GM12878 (cell line): Measurements from ENCODE around the gene LIMCH1. TPM values are rescaled to one million over a fixed set of nuclear protein-coding genes. Genes with fewer than 3 reads are reported as not detected.

ENCODE experiments used
- ATAC-seq: fragments of 200-7000 bp; cut with Tn5 transposase; 3 replicates; pipeline ENCODE4 v1.9.1; 2020; ENCODE audit warnings: mild to moderate bottlenecking, moderate library complexity
- BruUV-seq: library from RNA; stranded (reverse); fragments of 400-500 nt; replicated peaks from 2 replicates; lab custom pipeline; 2021; lab: Mats Ljungman, UMichigan
- CTCF ChIA-PET: fragments of 300-600 bp; sonication (Branson Sonifier 250); formaldehyde crosslinking; extraction: SDS; loops from one replicate; lab custom pipeline; 2021; ENCODE audit warnings: inconsistent platforms; lab: Yijun Ruan, JAX
- POLR2A ChIA-PET: fragments of 350-600 bp; formaldehyde crosslinking; extraction: SDS; loops from one replicate; lab custom pipeline; 2021; ENCODE audit warnings: inconsistent platforms; lab: Charles Lee
- RAD21 ChIA-PET: fragments of 300-600 bp; sonication (Branson Sonifier 250); formaldehyde crosslinking; loops from one replicate; lab custom pipeline; 2023; ENCODE audit warnings: antibody characterized with exemption; ENCODE audit not compliant: unreplicated experiment; lab: Charles Lee
- SMC1A ChIA-PET: fragments of 300-600 bp; sonication (Branson Sonifier 250); formaldehyde crosslinking; loops from one replicate; lab custom pipeline; 2023; ENCODE audit not compliant: unreplicated experiment, uncharacterized antibody; lab: Charles Lee
- DNase-seq: peaks from one replicate; pipeline ENCODE4 v3.0.0-alpha.2; 2011; ENCODE audit warnings: low read depth, low spot score
- FAIRE-seq: peaks from 3 replicates; lab custom pipeline; 2011; peaks lifted over from hg19 to GRCh38; lab: Jason Lieb, UNC
- H2AFZ ChIP-seq: 2 replicates; pipeline ENCODE4 v1.6.0; 2011; ENCODE audit warnings: low read depth, low read length, control low read depth; ENCODE audit not compliant: control insufficient read depth
- H3K27ac ChIP-seq: 2 replicates; pipeline ENCODE4 v1.5.1; 2011; ENCODE audit warnings: control low read depth; ENCODE audit not compliant: control insufficient read depth, insufficient read depth
- H3K27me3 ChIP-seq, 2 experiments: replicated peaks in 1 of 2; 2 replicates each; pipeline versions ENCODE4 v1.6.0 to v1.6.1; 2011; ENCODE audit warnings: low read length in 1 of 2; ENCODE audit not compliant: control insufficient read depth in 2 of 2, insufficient read depth in 2 of 2
- H3K36me3 ChIP-seq, 2 experiments: 2 replicates each; pipeline ENCODE4 v1.5.1; 2011; ENCODE audit warnings: low read length in 1 of 2; ENCODE audit not compliant: control insufficient read depth in 2 of 2, insufficient read depth in 2 of 2
- H3K4me1 ChIP-seq: 2 replicates; pipeline ENCODE4 v1.6.1; 2011; ENCODE audit warnings: mild to moderate bottlenecking, low read length, moderate library complexity, mixed read lengths; ENCODE audit not compliant: control insufficient read depth, insufficient read depth
- H3K4me2 ChIP-seq: 2 replicates; pipeline ENCODE4 v1.6.0; 2011; ENCODE audit warnings: control low read depth; ENCODE audit not compliant: control insufficient read depth, insufficient read depth
- H3K4me3 ChIP-seq: fragments of 200-600 bp; sonication (generic); 2 replicates; pipeline ENCODE4 v1.5.1; 2016
- H3K79me2 ChIP-seq: 2 replicates; pipeline ENCODE4 v1.6.0; 2011; ENCODE audit warnings: low read length; ENCODE audit not compliant: control insufficient read depth, insufficient read depth
- H3K9ac ChIP-seq: 2 replicates; pipeline ENCODE4 v1.8.0; 2011; ENCODE audit warnings: low read length, control low read depth, mixed read lengths; ENCODE audit not compliant: control insufficient read depth, insufficient read depth
- H3K9me3 ChIP-seq: replicated peaks from 3 replicates; pipeline ENCODE4 v1.5.1; 2011; ENCODE audit warnings: mild to moderate bottlenecking, low read length; ENCODE audit not compliant: control insufficient read depth, insufficient read depth
- H4K20me1 ChIP-seq: 2 replicates; pipeline ENCODE4 v1.6.0; 2011; ENCODE audit not compliant: control insufficient read depth, insufficient read depth
- CREB1 ChIP-seq: IDR thresholded peaks from 2 replicates; pipeline ENCODE4 v1.6.1; 2012; ENCODE audit warnings: low read depth, mild to moderate bottlenecking, inconsistent platforms
- E2F8 ChIP-seq: fragments of 450-650 bp; IDR thresholded peaks from 2 replicates; pipeline ENCODE4 v1.6.1; 2018; ENCODE audit warnings: mild to moderate bottlenecking, low read depth, moderate library complexity; ENCODE audit not compliant: partially characterized antibody
- RAD51 ChIP-seq: fragments of 450-650 bp; IDR thresholded peaks from 2 replicates; pipeline ENCODE4 v1.6.1; 2016; ENCODE audit warnings: moderate library complexity, mild to moderate bottlenecking, inconsistent platforms
- SMC3 ChIP-seq: IDR thresholded peaks from 2 replicates; pipeline ENCODE4 v1.6.1; 2011; ENCODE audit warnings: low read length, improper control_type of control experiment, borderline replicate concordance
- WGBS: methylation state at CpG from one replicate; pipeline ENCODE4 v1.1.6; 2016; ENCODE audit warnings: low lambda C conversion rate; ENCODE audit not compliant: insufficient replicate concordance, insufficient coverage; ENCODE audit errors: missing lambda C conversion rate; 5-methylcytosine and 5-hydroxymethylcytosine counted together
- in situ Hi-C: fragments of 300-500 bp; cut with MboI; formaldehyde crosslinking; loops from 9 replicates; pipeline ENCODE4 v1.14.3; 2018; ENCODE audit warnings: mixed read lengths
- intact Hi-C: fragments of 100-400 bp; cut with micrococcal nuclease; formaldehyde crosslinking; loops from one replicate; pipeline ENCODE4 v1.14.2; 2022; ENCODE audit not compliant: unreplicated experiment
- polyA plus RNA-seq, 11 experiments: library from polyadenylated mRNA; depleted of rRNA in 4 of 11; unstranded in 6 of 11; stranded (reverse) in 5 of 11; fragments of >200 nt; fragmentation: Nextera tagmentation in 4 of 11; fragmentation: Illumina TruSeq in 1 of 11; extraction: Ambion mirVana in 4 of 11; extraction: Trizol in 1 of 11; gene quantifications; 1 replicate in 1 of 11; 2 replicates in 10 of 11; pipeline versions ENCODE4 v1.2.1 to v1.2.3, GENCODE V29; 2011 to 2016; ENCODE audit warnings: inconsistent platforms in 2 of 11, missing spikeins in 2 of 11, low read depth in 1 of 11
- total RNA-seq, 4 experiments: library from RNA; depleted of rRNA in 3 of 4; stranded (reverse); fragments of >200 nt in 3 of 4; fragmentation: Illumina TruSeq in 1 of 4; extraction: Trizol in 1 of 4; gene quantifications; 2 replicates each; pipeline versions ENCODE4 v1.2.1 to v1.2.3, GENCODE V29; 2013 to 2021
- TF ChIP-seq, protein P1 (sequence below): fragments of 150-350 bp; IDR thresholded peaks from 2 replicates; pipeline ENCODE4 v1.6.1; 2016; ENCODE audit warnings: low read depth, low read length

Gene LIMCH1
- total and polyA plus RNA-seq, 10 of the 15 experiments (the other 5 are each of a cell fraction or from before 2014, with no cell fraction given), result 0.07 to 0.15 TPM; not detected in 8

DNA sequence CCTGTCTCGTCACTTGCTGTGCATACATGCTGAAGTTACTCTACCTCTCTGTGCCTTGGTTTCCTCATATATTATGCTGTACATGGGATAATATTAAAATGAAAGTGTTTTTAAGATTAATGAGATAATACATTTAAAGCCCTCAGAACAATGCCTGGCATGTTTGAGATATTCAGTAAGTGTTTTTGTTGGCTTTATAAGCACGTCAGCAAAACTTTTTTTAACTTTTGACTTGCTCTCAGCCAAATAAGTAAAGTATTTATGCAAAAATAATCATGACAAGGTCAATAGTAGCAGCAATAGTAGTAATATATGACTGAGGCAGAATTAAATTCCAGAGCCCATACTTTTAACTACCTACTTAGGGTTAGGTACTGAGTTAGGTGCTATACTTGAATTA, 29.2 kb downstream of the LIMCH1 start:
- TF ChIP-seq SMC3, result no peak
- no peak for TF ChIP-seq CREB1
- Histone ChIP-seq H4K20me1 (no peaks in the 10 kb centered on the region), H3K9ac (no peak overlapping the region), H3K27ac (no peak overlapping the region), H3K79me2 (no peaks in the 10 kb centered on the region), H3K36me3 (no peaks in the 10 kb centered on the region), H3K4me3 (no peak overlapping the region), H3K4me2 (no peak overlapping the region), H3K4me1 (no peaks in the 10 kb centered on the region), H3K27me3 (peaks cover 3 to 7% of the 10 kb centered on the region in 2 experiments; a peak in 3 of 4 replicates), H3K9me3 (no peaks in the 10 kb centered on the region), H2AFZ (no peak overlapping the region)
- BruUV-seq, result no TSS peak
- in situ Hi-C loops, result no loop called here
- intact Hi-C loops, result no loop called here
- no peak for DNase-seq
- ATAC-seq, result no peak
- ChIA-PET POLR2A (no interaction called here), SMC1A (interaction anchor here (1.0 kb wide), 1 partner anchor 8 kb away, joined by 3 read pairs; no protein-coding TSS in a partner anchor), RAD21 (no interaction called here), CTCF (interaction anchor here (1.0 kb wide), 1 partner anchor 286 kb away, joined by 4 read pairs; no protein-coding TSS in a partner anchor)
- WGBS, result 8% methylated on average over 2 of the region's 2 CpGs
- FAIRE-seq, result no peak

DNA sequence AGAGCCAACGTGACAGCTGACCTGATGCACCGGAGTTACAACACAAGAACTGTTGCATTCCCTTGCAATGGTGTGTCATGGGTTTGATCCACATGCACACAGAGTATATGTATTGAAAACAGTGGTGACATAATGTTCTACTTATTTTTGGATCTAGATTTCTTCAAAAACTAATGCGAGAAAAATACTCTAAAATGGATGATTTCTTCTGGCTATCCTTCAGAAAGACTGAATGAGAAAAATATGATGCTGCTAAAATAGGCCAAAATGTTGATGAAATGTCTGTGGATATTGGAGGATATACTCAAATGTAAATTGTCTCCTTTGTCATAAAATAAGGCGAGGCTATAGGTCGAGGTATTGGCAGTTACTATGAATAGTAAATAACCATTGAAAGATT, 30.4 kb downstream of the LIMCH1 start:
- WGBS, result 18% methylated on average over 5 of the region's 5 CpGs
- DNase-seq, result no peak
- Histone ChIP-seq H3K79me2 (no peaks in the 10 kb centered on the region), H3K4me2 (no peak overlapping the region), H3K27ac (no peak overlapping the region), H3K4me1 (no peaks in the 10 kb centered on the region), H4K20me1 (no peaks in the 10 kb centered on the region), H3K9me3 (no peaks in the 10 kb centered on the region), H3K9ac (no peak overlapping the region), H3K27me3 (peaks cover 3 to 7% of the 10 kb centered on the region in 2 experiments; a peak in 3 of 4 replicates), H2AFZ (no peak overlapping the region), H3K4me3 (no peak overlapping the region), H3K36me3 (no peaks in the 10 kb centered on the region)
- TF ChIP-seq, protein P1, sequence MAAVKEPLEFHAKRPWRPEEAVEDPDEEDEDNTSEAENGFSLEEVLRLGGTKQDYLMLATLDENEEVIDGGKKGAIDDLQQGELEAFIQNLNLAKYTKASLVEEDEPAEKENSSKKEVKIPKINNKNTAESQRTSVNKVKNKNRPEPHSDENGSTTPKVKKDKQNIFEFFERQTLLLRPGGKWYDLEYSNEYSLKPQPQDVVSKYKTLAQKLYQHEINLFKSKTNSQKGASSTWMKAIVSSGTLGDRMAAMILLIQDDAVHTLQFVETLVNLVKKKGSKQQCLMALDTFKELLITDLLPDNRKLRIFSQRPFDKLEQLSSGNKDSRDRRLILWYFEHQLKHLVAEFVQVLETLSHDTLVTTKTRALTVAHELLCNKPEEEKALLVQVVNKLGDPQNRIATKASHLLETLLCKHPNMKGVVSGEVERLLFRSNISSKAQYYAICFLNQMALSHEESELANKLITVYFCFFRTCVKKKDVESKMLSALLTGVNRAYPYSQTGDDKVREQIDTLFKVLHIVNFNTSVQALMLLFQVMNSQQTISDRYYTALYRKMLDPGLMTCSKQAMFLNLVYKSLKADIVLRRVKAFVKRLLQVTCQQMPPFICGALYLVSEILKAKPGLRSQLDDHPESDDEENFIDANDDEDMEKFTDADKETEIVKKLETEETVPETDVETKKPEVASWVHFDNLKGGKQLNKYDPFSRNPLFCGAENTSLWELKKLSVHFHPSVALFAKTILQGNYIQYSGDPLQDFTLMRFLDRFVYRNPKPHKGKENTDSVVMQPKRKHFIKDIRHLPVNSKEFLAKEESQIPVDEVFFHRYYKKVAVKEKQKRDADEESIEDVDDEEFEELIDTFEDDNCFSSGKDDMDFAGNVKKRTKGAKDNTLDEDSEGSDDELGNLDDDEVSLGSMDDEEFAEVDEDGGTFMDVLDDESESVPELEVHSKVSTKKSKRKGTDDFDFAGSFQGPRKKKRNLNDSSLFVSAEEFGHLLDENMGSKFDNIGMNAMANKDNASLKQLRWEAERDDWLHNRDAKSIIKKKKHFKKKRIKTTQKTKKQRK, result no peak
- TF ChIP-seq RAD51 (no peak), E2F8 (no peak)
- ChIA-PET CTCF (no interaction called here), RAD21 (no interaction called here), POLR2A (no interaction called here), SMC1A (no interaction called here)
- no peak for ATAC-seq
- no peak for FAIRE-seq
- in situ Hi-C loops, result no loop called here
- no TSS peak for BruUV-seq
- intact Hi-C loops, result no loop called here
